H1 (cell line): ENCODE measurements around the gene QSOX1. TPM values are rescaled to one million over a fixed set of nuclear protein-coding genes. Genes with fewer than 3 reads are reported as not detected.

Experiments used
- CHD7 ChIP-seq: fragments of 300-600 bp; sonication (generic); IDR thresholded peaks from 2 replicates; pipeline ENCODE4 v1.7.1; 2012; ENCODE audit warnings: low read length, moderate library complexity, mild to moderate bottlenecking, inconsistent platforms; ENCODE audit not compliant: insufficient replicate concordance
- polyA plus RNA-seq, 7 experiments: library from polyadenylated mRNA; depleted of rRNA in 3 of 7; stranded (reverse) in 5 of 7; unstranded in 2 of 7; fragments of >200 nt in 5 of 7; fragments of 200-250 nt in 2 of 7; gene quantifications; 1 replicate in 5 of 7; 2 replicates in 1 of 7; 4 replicates in 1 of 7; pipeline versions ENCODE4 v1.2.1 to v1.2.3, GENCODE V29; 2011 to 2013; ENCODE audit warnings: missing spikeins in 2 of 7, mixed read lengths in 2 of 7
- total RNA-seq: library from RNA; stranded (reverse); fragmentation: NEBNext Ultra II Directional; extraction: Animal tissue kit (Norgen Biotek cat#: 25700); gene quantifications from 2 replicates; pipeline ENCODE4 v1.2.1, GENCODE V29; 2021

Gene QSOX1
- total and polyA plus RNA-seq, 2 of the 8 experiments (the other 6 are each of a cell fraction or from before 2014, with no cell fraction given) = 97.7 to 123 TPM

- TF ChIP-seq CHD7 = no peak
- TF ChIP-seq, all 59 proteins: peak for 0
Observed at GRCh38 chr1:180248176-180248575, 93.5 kb downstream of the QSOX1 start (continued).
